ENCODE data around the gene PTPRG. TPM values are rescaled to one million over a fixed set of nuclear protein-coding genes. Genes with fewer than 3 reads are reported as not detected.

The PTPRG gene
- total and polyA plus RNA-seq, 10 of the 15 experiments (the other 5 are each of a cell fraction or from before 2014, with no cell fraction given): 0.29 to 20.7 (median 1.4) TPM

DNA sequence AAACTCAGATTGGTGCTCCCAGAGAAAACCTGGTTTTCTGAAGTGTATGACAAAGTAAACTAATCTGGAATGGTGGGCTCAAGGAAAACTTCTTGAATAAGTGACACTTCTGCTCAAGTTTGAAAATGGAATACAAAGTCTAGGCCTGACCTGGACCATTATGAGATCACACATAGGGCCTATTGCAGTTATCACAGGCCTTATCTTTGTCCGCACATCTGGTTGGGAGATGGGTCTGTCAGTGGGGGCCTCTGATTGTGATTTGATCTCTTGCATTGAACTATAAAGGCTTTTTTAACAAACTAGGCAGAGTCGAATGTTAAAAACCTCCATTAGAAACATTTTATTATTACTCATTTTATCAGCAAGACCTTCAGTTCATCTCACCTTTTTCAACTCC lies 405.6 kb downstream of the PTPRG start:
- TF ChIP-seq WRNIP1 (IDR thresholded peaks at IDR 0.05; ENCODE audit: borderline replicate concordance, low read depth, low read length): no peak
- no peak for TF ChIP-seq EGR1 (IDR thresholded peaks at IDR 0.05; ENCODE audit: borderline replicate concordance in 1 of 2, low read depth in 2 of 2, low read length in 2 of 2)
- no peak for TF ChIP-seq KDM1A (IDR thresholded peaks at IDR 0.05; ENCODE audit: borderline replicate concordance)
- no peak for TF ChIP-seq CHD2 (IDR thresholded peaks at IDR 0.05; ENCODE audit: borderline replicate concordance, low read depth, low read length)
- no peak for TF ChIP-seq DPF2 (IDR thresholded peaks at IDR 0.05)
- TF ChIP-seq MTA3 (IDR thresholded peaks at IDR 0.05; ENCODE audit: borderline replicate concordance, low read length): no peak
- no peak for TF ChIP-seq SREBF1 (IDR thresholded peaks at IDR 0.05; ENCODE audit: low read length)
- TF ChIP-seq, protein P1, sequence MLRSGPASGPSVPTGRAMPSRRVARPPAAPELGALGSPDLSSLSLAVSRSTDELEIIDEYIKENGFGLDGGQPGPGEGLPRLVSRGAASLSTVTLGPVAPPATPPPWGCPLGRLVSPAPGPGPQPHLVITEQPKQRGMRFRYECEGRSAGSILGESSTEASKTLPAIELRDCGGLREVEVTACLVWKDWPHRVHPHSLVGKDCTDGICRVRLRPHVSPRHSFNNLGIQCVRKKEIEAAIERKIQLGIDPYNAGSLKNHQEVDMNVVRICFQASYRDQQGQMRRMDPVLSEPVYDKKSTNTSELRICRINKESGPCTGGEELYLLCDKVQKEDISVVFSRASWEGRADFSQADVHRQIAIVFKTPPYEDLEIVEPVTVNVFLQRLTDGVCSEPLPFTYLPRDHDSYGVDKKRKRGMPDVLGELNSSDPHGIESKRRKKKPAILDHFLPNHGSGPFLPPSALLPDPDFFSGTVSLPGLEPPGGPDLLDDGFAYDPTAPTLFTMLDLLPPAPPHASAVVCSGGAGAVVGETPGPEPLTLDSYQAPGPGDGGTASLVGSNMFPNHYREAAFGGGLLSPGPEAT (IDR thresholded peaks at IDR 0.05; ENCODE audit: low read depth): no peak
- TF ChIP-seq EP300 (IDR thresholded peaks at IDR 0.05; ENCODE audit: borderline replicate concordance in 1 of 2, control insufficient read depth in 1 of 2, low read depth in 2 of 2, low read length in 2 of 2): no peak
- TF ChIP-seq, protein P2, sequence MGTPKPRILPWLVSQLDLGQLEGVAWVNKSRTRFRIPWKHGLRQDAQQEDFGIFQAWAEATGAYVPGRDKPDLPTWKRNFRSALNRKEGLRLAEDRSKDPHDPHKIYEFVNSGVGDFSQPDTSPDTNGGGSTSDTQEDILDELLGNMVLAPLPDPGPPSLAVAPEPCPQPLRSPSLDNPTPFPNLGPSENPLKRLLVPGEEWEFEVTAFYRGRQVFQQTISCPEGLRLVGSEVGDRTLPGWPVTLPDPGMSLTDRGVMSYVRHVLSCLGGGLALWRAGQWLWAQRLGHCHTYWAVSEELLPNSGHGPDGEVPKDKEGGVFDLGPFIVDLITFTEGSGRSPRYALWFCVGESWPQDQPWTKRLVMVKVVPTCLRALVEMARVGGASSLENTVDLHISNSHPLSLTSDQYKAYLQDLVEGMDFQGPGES (IDR thresholded peaks at IDR 0.05): no peak
- no peak for TF ChIP-seq SUZ12 (IDR thresholded peaks at IDR 0.05; ENCODE audit: unreplicated experiment)
- Histone ChIP-seq H3K79me2 (ENCODE audit: control insufficient read depth, insufficient read depth, low read length) (no peaks in the 10 kb centered on the region), H3K4me2 (ENCODE audit: control insufficient read depth, insufficient read depth) (no peak overlapping the region), H3K9ac (ENCODE audit: control insufficient read depth, insufficient read depth, low read length) (no peak overlapping the region), H2AFZ (ENCODE audit: control insufficient read depth, low read depth, low read length) (no peak overlapping the region), H3K27ac (ENCODE audit: control insufficient read depth, insufficient read depth) (no peak overlapping the region), H4K20me1 (ENCODE audit: control insufficient read depth, insufficient read depth) (no peaks in the 10 kb centered on the region), H3K9me3 (replicated peaks; ENCODE audit: control insufficient read depth, insufficient read depth, low read length) (no peaks in the 10 kb centered on the region), H3K36me3 (ENCODE audit: control insufficient read depth in 2 of 2, insufficient read depth in 2 of 2, low read length in 1 of 2) (no peaks in the 10 kb centered on the region), H3K27me3 (replicated peaks in 1 of 2; ENCODE audit: control insufficient read depth in 2 of 2, insufficient read depth in 2 of 2, low read length in 1 of 2) (no peaks in the 10 kb centered on the region), H3K4me3 (no peak overlapping the region), H3K4me1 (ENCODE audit: control insufficient read depth, insufficient read depth, low read length) (no peaks in the 10 kb centered on the region)
- no TSS peak for BruUV-seq (replicated peaks)
- ChIA-PET SMC1A (ENCODE audit: uncharacterized antibody, unreplicated experiment) (no interaction called here), RAD21 (ENCODE audit: unreplicated experiment) (no interaction called here), POLR2A (no interaction called here), CTCF (interaction anchor here (1.1 kb wide), 1 partner anchor 20 kb away, joined by 3 read pairs; no protein-coding TSS in a partner anchor)
- no peak for FAIRE-seq
- 45% methylated on average over 2 of the region's 2 CpGs for WGBS (ENCODE audit: insufficient coverage, insufficient replicate concordance, low lambda C conversion rate, missing lambda C conversion rate)
- DNase-seq (ENCODE audit: low read depth, low spot score): no peak
- no peak for ATAC-seq
- in situ Hi-C loops (cut with MboI): no loop called here
- intact Hi-C loops (cut with micrococcal nuclease; ENCODE audit: unreplicated experiment): no loop called here
